ENCODE measurements around the gene EBF3. TPM values are rescaled to one million over a fixed set of nuclear protein-coding genes. Genes with fewer than 3 reads are reported as not detected.

Gene EBF3
- total RNA-seq, 1 experiment from 2014 or later, result 0.22 TPM

DNA sequence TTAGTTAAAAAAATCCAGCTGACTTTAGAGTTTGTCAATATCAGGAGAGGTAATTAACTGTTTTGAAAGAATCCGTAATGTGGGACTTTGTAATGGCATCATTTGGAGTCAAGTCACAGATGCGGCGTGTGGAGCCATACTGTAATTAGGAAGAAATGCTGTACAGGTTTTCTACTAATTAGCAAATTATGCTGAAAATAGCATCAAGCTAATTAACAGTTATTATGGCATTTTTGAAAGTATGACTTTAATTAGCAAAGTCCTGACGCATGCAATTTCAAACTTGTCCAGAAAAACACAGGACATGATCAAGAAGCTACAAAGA, 68.3 kb downstream of the EBF3 start:
- Histone ChIP-seq H4K5ac (ENCODE audit: insufficient read length, low read depth, low read length) (no peak overlapping the region), H3T11ph (ENCODE audit: low read length) (no peak overlapping the region), H3K18ac (ENCODE audit: insufficient read length, low read depth, low read length) (no peak overlapping the region), H4K20me1 (ENCODE audit: control insufficient read depth, insufficient read depth, insufficient read length) (no peaks in the 10 kb centered on the region), H3K4ac (ENCODE audit: low read depth, low read length) (no peak overlapping the region), H3K27ac (ENCODE audit: insufficient read length, low read depth, low read length) (no peak overlapping the region), H3K14ac (ENCODE audit: insufficient read depth, low read length) (no peak overlapping the region), H3K79me2 (ENCODE audit: insufficient read depth, low read length) (no peaks in the 10 kb centered on the region), H2AFZ (ENCODE audit: low read length) (no peak overlapping the region), H3K4me2 (ENCODE audit: insufficient read depth, insufficient read length, low read length) (no peak overlapping the region), H2AK5ac (ENCODE audit: insufficient read length, low read length) (no peak overlapping the region), H2BK15ac (ENCODE audit: low read depth, low read length) (no peak overlapping the region), H3K23ac (ENCODE audit: insufficient read length, low read depth, low read length) (no peak overlapping the region), H2BK12ac (ENCODE audit: insufficient read length, low read depth, low read length) (no peak overlapping the region), H3K9ac (ENCODE audit: extremely low read depth, insufficient read length, low read length) (no peak overlapping the region), H4K8ac (replicated peaks; ENCODE audit: insufficient read length, low read depth, low read length) (no peak overlapping the region), H3K23me2 (ENCODE audit: insufficient read length, low read depth, low read length, poor library complexity, severe bottlenecking) (no peaks in the 10 kb centered on the region), H4K91ac (ENCODE audit: insufficient read length, low read depth, low read length) (no peak overlapping the region), H3K9me3 (ENCODE audit: control insufficient read depth, low read depth, low read length) (no peaks in the 10 kb centered on the region), H3K4me1 (ENCODE audit: insufficient read depth, low read length) (no peaks in the 10 kb centered on the region), H2BK5ac (ENCODE audit: insufficient read length, low read length) (no peak overlapping the region), H2BK20ac (ENCODE audit: low read depth, low read length, poor library complexity, severe bottlenecking) (no peak overlapping the region), H2BK120ac (ENCODE audit: low read depth, low read length, poor library complexity, severe bottlenecking) (no peak overlapping the region), H3K79me1 (ENCODE audit: insufficient read depth, low read depth, low read length, poor library complexity, severe bottlenecking) (no peaks in the 10 kb centered on the region), H3K56ac (ENCODE audit: insufficient read length, low read depth, low read length) (no peak overlapping the region), H3K27me3 (ENCODE audit: insufficient read depth, low read length) (no peaks in the 10 kb centered on the region)
- WGBS (ENCODE audit: extremely low coverage, insufficient read length, low lambda C conversion rate), result no CpG with 5 or more reads among the region's 4 CpGs
- peaks cover 66 to 67% of the 10 kb centered on the region in 2 experiments for H3K4me1 Mint-ChIP-seq
- H3K9me3 Mint-ChIP-seq, result no peaks in the 10 kb centered on the region
- peaks cover 24% of the 10 kb centered on the region for H3K27me3 Mint-ChIP-seq (ENCODE audit: low read depth)
- no peak overlapping the region for H3K27ac Mint-ChIP-seq
- DNase-seq, result no peak
- TF ChIP-seq, protein P1, sequence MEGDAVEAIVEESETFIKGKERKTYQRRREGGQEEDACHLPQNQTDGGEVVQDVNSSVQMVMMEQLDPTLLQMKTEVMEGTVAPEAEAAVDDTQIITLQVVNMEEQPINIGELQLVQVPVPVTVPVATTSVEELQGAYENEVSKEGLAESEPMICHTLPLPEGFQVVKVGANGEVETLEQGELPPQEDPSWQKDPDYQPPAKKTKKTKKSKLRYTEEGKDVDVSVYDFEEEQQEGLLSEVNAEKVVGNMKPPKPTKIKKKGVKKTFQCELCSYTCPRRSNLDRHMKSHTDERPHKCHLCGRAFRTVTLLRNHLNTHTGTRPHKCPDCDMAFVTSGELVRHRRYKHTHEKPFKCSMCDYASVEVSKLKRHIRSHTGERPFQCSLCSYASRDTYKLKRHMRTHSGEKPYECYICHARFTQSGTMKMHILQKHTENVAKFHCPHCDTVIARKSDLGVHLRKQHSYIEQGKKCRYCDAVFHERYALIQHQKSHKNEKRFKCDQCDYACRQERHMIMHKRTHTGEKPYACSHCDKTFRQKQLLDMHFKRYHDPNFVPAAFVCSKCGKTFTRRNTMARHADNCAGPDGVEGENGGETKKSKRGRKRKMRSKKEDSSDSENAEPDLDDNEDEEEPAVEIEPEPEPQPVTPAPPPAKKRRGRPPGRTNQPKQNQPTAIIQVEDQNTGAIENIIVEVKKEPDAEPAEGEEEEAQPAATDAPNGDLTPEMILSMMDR (conservative IDR thresholded peaks at IDR 0.05), result no peak
- no peak overlapping the region for H3K4me3 Mint-ChIP-seq
- H3K36me3 Mint-ChIP-seq (ENCODE audit: insufficient read depth in 1 of 3, low read depth in 3 of 3), result no peaks in the 10 kb centered on the region; a peak in 1 of 7 replicates
